H1 (cell line): ENCODE measurements around the gene MPPED2. TPM values are rescaled to one million over a fixed set of nuclear protein-coding genes. Genes with fewer than 3 reads are reported as not detected.

Experiments used
- CTCF ChIA-PET: fragments of 300-600 bp; sonication (Branson Sonifier 250); formaldehyde crosslinking; loops from one replicate; lab custom pipeline; 2021; ENCODE audit not compliant: partially characterized antibody; lab: Charles Lee
- POLR2A ChIA-PET: fragments of 300-600 bp; sonication (Branson Sonifier 250); formaldehyde crosslinking; loops from one replicate; lab custom pipeline; 2021; ENCODE audit warnings: inconsistent platforms; ENCODE audit not compliant: partially characterized antibody; lab: Charles Lee
- DNase-seq, 2 experiments: peaks; one replicate each; pipeline versions ENCODE4 v3.0.0 to v3.0.0-alpha.2; 2010 to 2022; ENCODE audit warnings: low spot score in 2 of 2, low read depth in 1 of 2, mixed read lengths in 1 of 2
- FAIRE-seq: peaks from 2 replicates; lab custom pipeline; 2011; peaks lifted over from hg19 to GRCh38; lab: Jason Lieb, UNC
- H2AFZ ChIP-seq: 2 replicates; pipeline ENCODE4 v1.8.1; 2012; ENCODE audit warnings: low read length, inconsistent platforms
- H2AK5ac ChIP-seq: 2 replicates; pipeline ENCODE4 v1.6.1; 2013; ENCODE audit warnings: low read depth, low read length
- H2BK120ac ChIP-seq: replicated peaks from 2 replicates; pipeline ENCODE3; 2013; ENCODE audit warnings: low read depth, low read length, inconsistent platforms
- H2BK12ac ChIP-seq: 2 replicates; pipeline ENCODE4 v1.6.1; 2013; ENCODE audit warnings: low read depth, low read length
- H2BK15ac ChIP-seq: 2 replicates; pipeline ENCODE4 v1.6.1; 2013; ENCODE audit warnings: low read length
- H2BK20ac ChIP-seq: 2 replicates; pipeline ENCODE4 v1.6.1; 2013; ENCODE audit warnings: low read length
- H2BK5ac ChIP-seq: 2 replicates; pipeline ENCODE4 v1.6.1; 2013; ENCODE audit warnings: low read depth, low read length
- H3K14ac ChIP-seq: 2 replicates; pipeline ENCODE4 v1.6.1; 2013; ENCODE audit warnings: inconsistent platforms; ENCODE audit not compliant: insufficient read length
- H3K18ac ChIP-seq: 2 replicates; pipeline ENCODE4 v1.6.1; 2013; ENCODE audit warnings: low read length; ENCODE audit errors: extremely low read depth
- H3K23ac ChIP-seq: 2 replicates; pipeline ENCODE4 v1.6.1; 2013; ENCODE audit warnings: inconsistent platforms; ENCODE audit not compliant: insufficient read length
- H3K23me2 ChIP-seq: 2 replicates; pipeline ENCODE4 v1.6.1; 2013; ENCODE audit warnings: low read depth, low read length
- H3K27ac ChIP-seq: 2 replicates; pipeline ENCODE4 v1.6.1; 2011; ENCODE audit warnings: low read depth, low read length, inconsistent platforms
- H3K27me3 ChIP-seq, 4 experiments: replicated peaks in 1 of 4; 1 replicate in 1 of 4; 2 replicates in 3 of 4; pipeline versions ENCODE4 v1.6.1 to v1.8.1; 2011 to 2013; ENCODE audit warnings: low read length in 3 of 4, mild to moderate bottlenecking in 3 of 4, inconsistent platforms in 2 of 4, mixed read lengths in 2 of 4, moderate library complexity in 1 of 4; ENCODE audit not compliant: control insufficient read depth in 3 of 4, insufficient read depth in 3 of 4; ENCODE audit errors: extremely low read depth in 1 of 4
- H3K36me3 ChIP-seq, 4 experiments: 2 replicates each; pipeline versions ENCODE4 v1.6.1 to v1.8.1; 2011 to 2013; ENCODE audit warnings: mild to moderate bottlenecking in 4 of 4, low read length in 3 of 4, moderate library complexity in 2 of 4, control low read depth in 1 of 4, inconsistent platforms in 1 of 4; ENCODE audit not compliant: insufficient read depth in 4 of 4, control insufficient read depth in 2 of 4
- H3K4ac ChIP-seq: replicated peaks from 2 replicates; pipeline ENCODE3; 2013; ENCODE audit warnings: low read length, low read depth, mixed read lengths, inconsistent platforms; ENCODE audit not compliant: insufficient read length
- H3K4me1 ChIP-seq, 4 experiments: replicated peaks in 1 of 4; 1 replicate in 1 of 4; 2 replicates in 3 of 4; pipeline versions ENCODE4 v1.6.1 to v1.8.1; 2011 to 2013; ENCODE audit warnings: low read length in 3 of 4, inconsistent platforms in 2 of 4, mixed read lengths in 1 of 4; ENCODE audit not compliant: insufficient read depth in 4 of 4, control insufficient read depth in 3 of 4
- H3K4me2 ChIP-seq, 2 experiments: 2 replicates each; pipeline versions ENCODE4 v1.6.1 to v1.8.1; 2011 to 2013; ENCODE audit warnings: low read depth in 2 of 2, low read length in 2 of 2, control low read depth in 1 of 2, inconsistent platforms in 1 of 2, mild to moderate bottlenecking in 1 of 2; ENCODE audit not compliant: insufficient read depth in 1 of 2
- H3K4me3 ChIP-seq, 4 experiments: fragments of 200-600, 300-600 bp in 1 of 4; sonication (generic), shearing (Covaris generic), sonication (Bioruptor Twin) in 1 of 4; 2 replicates each; pipeline versions ENCODE4 v1.5.1 to v1.8.1; 2011 to 2016; ENCODE audit warnings: low read length in 4 of 4, low read depth in 3 of 4, control low read depth in 2 of 4, inconsistent platforms in 2 of 4, mild to moderate bottlenecking in 2 of 4, mixed read lengths in 1 of 4, moderate library complexity in 1 of 4; ENCODE audit not compliant: insufficient read depth in 2 of 4; ENCODE audit errors: extremely low read depth in 1 of 4
- H3K56ac ChIP-seq: replicated peaks from 2 replicates; pipeline ENCODE3; 2013; ENCODE audit warnings: low read depth, mild to moderate bottlenecking, mixed read lengths, low read length, inconsistent platforms; ENCODE audit not compliant: insufficient read length
- H3K79me1 ChIP-seq: 2 replicates; pipeline ENCODE4 v1.6.1; 2013; ENCODE audit warnings: low read depth, low read length, control low read depth
- H3K79me2 ChIP-seq, 2 experiments: 2 replicates each; pipeline versions ENCODE4 v1.6.1 to v1.8.1; 2012 to 2013; ENCODE audit warnings: low read length in 2 of 2, mild to moderate bottlenecking in 2 of 2, inconsistent platforms in 1 of 2; ENCODE audit not compliant: insufficient read depth in 2 of 2, control insufficient read depth in 1 of 2
- H3K9ac ChIP-seq, 4 experiments: replicated peaks in 1 of 4; 1 replicate in 1 of 4; 2 replicates in 3 of 4; pipeline versions ENCODE4 v1.6.1 to v1.8.1; 2011 to 2013; ENCODE audit warnings: low read depth in 3 of 4, low read length in 3 of 4, control low read depth in 2 of 4, mild to moderate bottlenecking in 2 of 4, moderate library complexity in 2 of 4, inconsistent platforms in 1 of 4; ENCODE audit errors: extremely low read depth in 1 of 4
- H3K9me3 ChIP-seq, 2 experiments: 2 replicates each; pipeline versions ENCODE4 v1.6.1 to v1.8.1; 2012 to 2013; ENCODE audit warnings: mild to moderate bottlenecking in 2 of 2, moderate library complexity in 2 of 2, control low read depth in 1 of 2, inconsistent platforms in 1 of 2, low read depth in 1 of 2, low read length in 1 of 2, mixed read lengths in 1 of 2; ENCODE audit not compliant: insufficient read depth in 2 of 2
- H4K20me1 ChIP-seq, 2 experiments: replicated peaks in 1 of 2; 2 replicates each; pipeline versions ENCODE3 to v1.8.1; 2011 to 2013; ENCODE audit warnings: inconsistent platforms in 2 of 2, low read length in 2 of 2, mild to moderate bottlenecking in 1 of 2; ENCODE audit not compliant: insufficient read depth in 2 of 2, control insufficient read depth in 1 of 2
- H4K5ac ChIP-seq: 2 replicates; pipeline ENCODE4 v1.6.1; 2013; ENCODE audit warnings: low read length, low read depth, mixed read lengths, inconsistent platforms; ENCODE audit not compliant: insufficient read length
- H4K8ac ChIP-seq: 2 replicates; pipeline ENCODE4 v1.8.0; 2013; ENCODE audit warnings: mild to moderate bottlenecking, moderate library complexity, low read length, inconsistent platforms; ENCODE audit not compliant: insufficient read depth; ENCODE audit errors: extremely low read depth
- H4K91ac ChIP-seq: replicated peaks from 2 replicates; pipeline ENCODE3; 2013; ENCODE audit warnings: low read length, mixed read lengths, inconsistent platforms; ENCODE audit not compliant: insufficient read length
- CBX5 ChIP-seq: fragments of 300-800, 300-1000 bp; sonication (generic); IDR thresholded peaks from 2 replicates; pipeline ENCODE4 v1.7.1; 2016; ENCODE audit warnings: antibody characterized with exemption, low read length, low read depth
- CBX8 ChIP-seq: fragments of 300-800, 300-1000 bp; sonication (generic); IDR thresholded peaks from 2 replicates; pipeline ENCODE4 v1.7.1; 2016; ENCODE audit warnings: low read depth, low read length, borderline replicate concordance
- CTCF ChIP-seq, 3 experiments: IDR thresholded peaks; 1 replicate in 2 of 3; 2 replicates in 1 of 3; pipeline versions ENCODE4 v1.5.1 to v1.6.1; 2011; ENCODE audit warnings: low read length in 3 of 3, mild to moderate bottlenecking in 3 of 3, inconsistent platforms in 2 of 3, low read depth in 1 of 3, moderate library complexity in 1 of 3; ENCODE audit not compliant: insufficient read depth in 1 of 3; ENCODE audit errors: control extremely low read depth in 1 of 3
- FOSL1 ChIP-seq: IDR thresholded peaks from 2 replicates; pipeline ENCODE4 v1.6.1; 2011; ENCODE audit warnings: mild to moderate bottlenecking, low read depth, low read length, moderate library complexity; ENCODE audit not compliant: insufficient read depth
- KDM1A ChIP-seq: fragments of 200-600, 300-600 bp; sonication (generic); IDR thresholded peaks from 2 replicates; pipeline ENCODE4 v1.7.1; 2016; ENCODE audit warnings: mild to moderate bottlenecking, low read length, borderline replicate concordance
- MAFK ChIP-seq: IDR thresholded peaks from 2 replicates; pipeline ENCODE4 v1.6.1; 2012; ENCODE audit warnings: low read depth, mild to moderate bottlenecking, improper control_type of control experiment, low read length
- POU5F1 ChIP-seq: IDR thresholded peaks from 2 replicates; pipeline ENCODE4 v1.6.1; 2011; ENCODE audit warnings: low read depth, mild to moderate bottlenecking, low read length, moderate library complexity
- SAP30 ChIP-seq: fragments of 300-600 bp; sonication (generic); IDR thresholded peaks from 2 replicates; pipeline ENCODE4 v1.7.1; 2012; ENCODE audit warnings: low read length, moderate library complexity, mild to moderate bottlenecking, inconsistent platforms; ENCODE audit not compliant: insufficient read depth, insufficient replicate concordance
- SP4 ChIP-seq: IDR thresholded peaks from 2 replicates; pipeline ENCODE4 v1.6.1; 2012; ENCODE audit warnings: low read length, inconsistent platforms
- ZNF274 ChIP-seq: IDR thresholded peaks from 2 replicates; pipeline ENCODE4 v1.7.0; 2012; ENCODE audit warnings: low read length, borderline replicate concordance; ENCODE audit errors: extremely low read depth
- WGBS, 2 experiments: shearing (Covaris generic) in 1 of 2; methylation state at CpG; one replicate each; pipeline versions ENCODE4 v1.1.6 to v1.1.7; 2013 to 2015; ENCODE audit warnings: low lambda C conversion rate in 2 of 2, mixed read lengths in 2 of 2, inconsistent platforms in 1 of 2, low coverage in 1 of 2, missing lambda C conversion rate in 1 of 2; ENCODE audit not compliant: insufficient replicate concordance in 2 of 2, insufficient coverage in 1 of 2, insufficient read length in 1 of 2; ENCODE audit errors: extremely low coverage in 1 of 2, missing lambda C conversion rate in 1 of 2; 5-methylcytosine and 5-hydroxymethylcytosine counted together
- polyA plus RNA-seq, 7 experiments: library from polyadenylated mRNA; depleted of rRNA in 3 of 7; stranded (reverse) in 5 of 7; unstranded in 2 of 7; fragments of >200 nt in 5 of 7; fragments of 200-250 nt in 2 of 7; gene quantifications; 1 replicate in 5 of 7; 2 replicates in 1 of 7; 4 replicates in 1 of 7; pipeline versions ENCODE4 v1.2.1 to v1.2.3, GENCODE V29; 2011 to 2013; ENCODE audit warnings: missing spikeins in 2 of 7, mixed read lengths in 2 of 7
- total RNA-seq: library from RNA; stranded (reverse); fragmentation: NEBNext Ultra II Directional; extraction: Animal tissue kit (Norgen Biotek cat#: 25700); gene quantifications from 2 replicates; pipeline ENCODE4 v1.2.1, GENCODE V29; 2021
- TF ChIP-seq, protein P1 (sequence below): IDR thresholded peaks from 2 replicates; pipeline ENCODE4 v1.6.1; 2012; ENCODE audit warnings: inconsistent platforms

MPPED2 gene
- total and polyA plus RNA-seq, 2 of the 8 experiments (the other 6 are each of a cell fraction or from before 2014, with no cell fraction given) = 1.3 to 3.5 TPM

GRCh38 chr11:30567644-30568043 is 18.5 kb downstream of the MPPED2 start:
- peak overlapping the region; percentile 56 for H4K91ac ChIP-seq
- no peak overlapping the region for H3K9ac ChIP-seq
- H2BK15ac ChIP-seq = no peak overlapping the region
- H3K4ac ChIP-seq = no peak overlapping the region
- no peaks in the 10 kb centered on the region for H4K20me1 ChIP-seq
- ChIA-PET CTCF (interaction anchor here (1.1 to 1.7 kb wide), 2 partner anchors 8 to 347 kb away, joined by 4 read pairs; no protein-coding TSS in a partner anchor), POLR2A (interaction anchor here (1.4 kb wide), 1 partner anchor 9 kb away, joined by 5 read pairs; no protein-coding TSS in a partner anchor)
- no peaks in the 10 kb centered on the region; the same call in 1 of the 2 replicates for H3K79me1 ChIP-seq
- H3K23ac ChIP-seq = no peak overlapping the region
- peaks cover 0 to 16% (median 3%) of the 10 kb centered on the region in 4 experiments; a peak in 2 of 7 replicates for H3K4me1 ChIP-seq
- no peak overlapping the region for H2BK12ac ChIP-seq
- H2BK120ac ChIP-seq = no peak overlapping the region
- no peak overlapping the region for H2AFZ ChIP-seq
- WGBS, 2 experiments = 86% methylated on average over 1 of the region's 1 CpG; no CpG with 5 or more reads in 1 of the 2 experiments
- DNase-seq (no peak), FAIRE-seq (no peak)
- H4K8ac ChIP-seq = no peak overlapping the region
- no peak overlapping the region for H3K27ac ChIP-seq
- H3K23me2 ChIP-seq = no peaks in the 10 kb centered on the region
- H3K14ac ChIP-seq = no peak overlapping the region
- H2BK5ac ChIP-seq = no peak overlapping the region
- H4K5ac ChIP-seq = no peak overlapping the region
- no peaks in the 10 kb centered on the region for H3K27me3 ChIP-seq
- no peak overlapping the region for H2BK20ac ChIP-seq
- no peak overlapping the region for H3K56ac ChIP-seq
- peaks cover 0 to 5% (median 0%) of the 10 kb centered on the region in 4 experiments; a peak in 2 of 8 replicates for H3K36me3 ChIP-seq
- H3K4me3 ChIP-seq = no peak overlapping the region
- no peak overlapping the region for H2AK5ac ChIP-seq
- no peaks in the 10 kb centered on the region for H3K79me2 ChIP-seq
- no peak overlapping the region for H3K4me2 ChIP-seq
- H3K18ac ChIP-seq = no peak overlapping the region
- peaks cover 11% of the 10 kb centered on the region in 2 experiments for H3K9me3 ChIP-seq
- no peak for TF ChIP-seq POU5F1
- no peak for TF ChIP-seq KDM1A
- no peak for TF ChIP-seq ZNF274
- TF ChIP-seq CBX8 = no peak
- TF ChIP-seq, protein P1, sequence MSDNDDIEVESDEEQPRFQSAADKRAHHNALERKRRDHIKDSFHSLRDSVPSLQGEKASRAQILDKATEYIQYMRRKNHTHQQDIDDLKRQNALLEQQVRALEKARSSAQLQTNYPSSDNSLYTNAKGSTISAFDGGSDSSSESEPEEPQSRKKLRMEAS = no peak
- no peak for TF ChIP-seq MAFK
- no peak for TF ChIP-seq SP4
- no peak for TF ChIP-seq SAP30
- no peak for TF ChIP-seq CBX5
- no peak for TF ChIP-seq CTCF (IDR thresholded peaks at IDR 0.05; ENCODE audit: control extremely low read depth in 1 of 3, insufficient read depth in 1 of 3, low read depth in 1 of 3, low read length in 3 of 3)
- TF ChIP-seq FOSL1 = no peak
